Left renal pelvis (tissue), 4 donors: ENCODE data around the gene TENT5A. TPM values are rescaled to one million over a fixed set of nuclear protein-coding genes. Genes with fewer than 3 reads are reported as not detected.
"Not testable (repeated sequence)": the region's sequence is repeated elsewhere in the genome, so short reads cannot be mapped to it uniquely, and the experiment has no call there.

Experiments
- DNase-seq, 4 donors: peaks; one replicate each; pipeline ENCODE4 v3.0.0-alpha.2; 2013; ENCODE audit warnings: low read depth in 4 of 4, low spot score in 3 of 4
- polyA plus RNA-seq, 4 donors: library from polyadenylated mRNA; unstranded; fragments of 120-200 nt; gene quantifications; one replicate each; pipeline ENCODE4 v1.2.1, GENCODE V29; 2013; ENCODE audit not compliant: insufficient read length in 4 of 4

The TENT5A gene
- polyA plus RNA-seq, 4 donors, result 3.4 to 20.2 (median 6.7) TPM

GRCh38 chr6:81751388-81752083 lies 945 bp downstream of the TENT5A start:
- no peak for DNase-seq

DNA sequence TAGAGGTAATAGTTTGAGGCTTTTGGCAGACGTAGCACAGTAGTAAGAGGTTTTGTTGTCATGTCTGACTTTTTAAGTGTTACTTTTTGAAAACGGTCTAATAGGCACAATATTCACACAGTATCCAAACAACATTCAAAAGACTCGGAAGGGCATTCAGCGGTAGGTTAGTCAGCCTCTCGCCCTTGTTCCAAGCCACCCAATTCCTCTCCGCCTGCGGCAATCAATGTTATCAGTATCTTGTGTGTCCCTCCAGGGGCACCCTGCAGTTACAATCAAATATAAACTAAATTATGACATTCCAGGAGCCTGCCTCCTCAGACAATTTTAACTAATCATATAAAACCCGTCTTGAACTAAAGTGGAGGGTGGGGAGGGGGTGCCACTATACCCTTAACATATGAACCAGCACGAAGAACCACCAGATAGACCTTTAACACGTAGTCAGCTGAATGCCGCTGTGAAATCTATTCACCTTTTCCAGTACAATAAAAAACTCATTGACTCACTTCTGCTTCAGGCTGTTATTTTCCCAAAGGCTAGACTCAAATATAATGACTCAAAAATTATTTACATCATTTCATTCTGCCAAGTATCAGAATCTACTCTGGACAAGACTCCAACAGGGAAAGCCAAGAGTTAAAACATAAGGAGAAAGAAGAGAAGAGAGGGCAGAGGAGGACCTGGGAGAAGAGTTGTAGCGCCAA lies 1.6 kb downstream of the TENT5A start:
- DNase-seq, result no peak

DNA sequence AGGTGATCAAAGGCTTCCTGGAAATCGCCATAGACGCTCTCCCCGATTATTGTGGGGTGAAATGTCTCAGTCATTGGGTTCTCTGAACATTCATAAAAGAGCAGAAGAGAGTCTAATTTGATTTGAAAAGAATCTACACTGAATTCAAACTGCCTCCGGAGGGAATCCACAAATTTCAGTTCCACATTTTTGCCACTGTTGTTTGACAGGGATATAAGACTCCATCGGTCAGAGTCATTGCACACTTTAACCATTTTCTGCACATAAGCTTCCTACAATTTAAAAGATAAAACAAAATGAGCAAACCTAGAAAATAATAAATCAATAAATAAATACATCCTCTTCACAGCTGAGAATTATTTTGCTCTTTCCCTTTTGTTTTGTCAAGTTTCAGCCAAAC lies 2.3 kb downstream of the TENT5A start:
- DNase-seq, result no peak

GRCh38 chr6:81749707-81750106 lies 2.8 kb downstream of the TENT5A start:
- DNase-seq, result no peak

- no peak for DNase-seq
Observed at GRCh38 chr6:81748994-81749393, 3.5 kb downstream of the TENT5A start.

DNA sequence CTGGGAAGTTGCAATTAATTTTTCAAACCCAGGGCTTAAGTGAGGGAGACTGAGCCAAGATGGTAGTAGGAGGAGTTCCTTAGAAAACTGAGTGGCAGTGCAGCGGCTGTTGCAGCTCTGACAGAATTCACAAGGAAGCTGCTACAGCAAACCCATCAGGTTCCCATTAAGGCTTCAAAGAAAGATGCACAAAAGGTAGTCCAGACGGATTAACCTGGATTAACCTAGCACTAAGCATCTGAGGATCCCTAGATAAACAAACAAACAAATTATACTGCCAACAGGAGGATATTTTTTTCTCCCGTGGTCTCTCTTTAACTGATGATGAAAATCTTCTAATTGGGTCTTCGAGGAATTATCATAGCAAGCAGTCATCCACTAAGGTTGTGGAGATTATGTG lies 5.2 kb downstream of the TENT5A start:
- no peak for DNase-seq

- no peak for DNase-seq
Observed at GRCh38 chr6:81744131-81744530, 8.3 kb downstream of the TENT5A start.

DNA sequence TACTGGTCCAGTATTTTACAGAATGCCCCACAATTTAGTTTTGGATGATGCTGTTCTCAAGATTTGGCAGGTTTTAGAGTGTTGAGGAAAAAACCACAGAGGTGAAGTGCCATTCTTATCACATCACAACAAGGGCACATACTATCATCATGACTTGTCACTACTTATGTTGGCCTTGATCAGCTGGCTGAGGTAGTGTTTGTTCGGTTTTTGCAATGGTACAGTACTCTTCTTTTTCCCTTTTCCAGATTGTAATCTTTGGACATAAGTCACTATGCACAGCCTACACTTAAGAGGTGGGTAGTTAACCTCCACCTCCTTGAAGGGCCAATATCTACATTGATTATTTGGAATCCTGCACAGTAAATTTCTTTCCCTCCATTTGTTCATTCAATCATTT lies 8.8 kb downstream of the TENT5A start:
- no peak for DNase-seq

GRCh38 chr6:81741689-81742088 lies 10.8 kb downstream of the TENT5A start:
- DNase-seq, result no peak

GRCh38 chr6:81740591-81740990 lies 11.9 kb downstream of the TENT5A start:
- DNase-seq, result not testable (repeated sequence)

DNA sequence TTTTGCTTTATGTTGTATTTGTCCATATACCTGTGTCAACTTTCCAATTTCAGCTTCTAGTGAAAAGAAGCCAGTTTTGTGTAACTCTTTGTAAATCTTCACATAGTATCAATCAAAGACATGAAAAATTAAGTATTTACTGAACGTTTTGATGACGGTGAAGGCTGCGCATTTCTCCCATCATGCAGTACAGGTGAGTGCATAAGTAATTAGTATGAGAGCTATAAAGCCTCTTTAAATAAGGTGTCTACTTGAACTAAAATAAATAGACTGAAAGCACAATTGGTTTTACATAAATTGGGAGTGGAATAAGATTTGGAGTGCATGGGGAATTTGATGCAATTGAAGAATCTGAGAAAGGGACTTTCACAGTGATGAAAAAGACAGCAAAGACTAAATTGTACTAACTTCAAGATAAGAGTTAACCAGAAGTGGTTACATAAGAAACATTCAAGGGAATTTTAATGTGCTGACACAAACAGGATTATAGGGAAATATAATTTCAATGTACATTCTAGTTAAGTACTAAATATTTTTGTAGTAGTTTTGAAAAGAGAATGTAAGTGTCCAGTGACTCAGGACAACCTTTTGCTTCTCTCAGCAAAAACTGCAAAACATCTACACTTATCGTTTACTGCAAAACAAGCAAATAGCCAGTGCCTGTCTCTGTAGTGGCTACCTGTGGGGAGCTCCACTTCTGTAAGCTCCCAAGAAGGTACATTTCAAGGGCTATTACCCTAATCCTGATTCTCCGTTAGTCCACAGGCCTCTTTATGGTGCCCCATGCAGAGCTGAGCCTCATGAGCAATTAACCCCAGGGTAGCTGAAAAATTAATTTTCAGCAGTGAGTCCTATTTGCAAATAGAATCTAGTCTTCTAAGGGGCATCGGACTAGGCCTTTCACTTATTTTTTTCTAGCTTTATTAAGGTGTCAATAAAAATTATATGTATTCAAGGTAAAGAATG lies 13.0 kb downstream of the TENT5A start:
- no peak for DNase-seq

DNA sequence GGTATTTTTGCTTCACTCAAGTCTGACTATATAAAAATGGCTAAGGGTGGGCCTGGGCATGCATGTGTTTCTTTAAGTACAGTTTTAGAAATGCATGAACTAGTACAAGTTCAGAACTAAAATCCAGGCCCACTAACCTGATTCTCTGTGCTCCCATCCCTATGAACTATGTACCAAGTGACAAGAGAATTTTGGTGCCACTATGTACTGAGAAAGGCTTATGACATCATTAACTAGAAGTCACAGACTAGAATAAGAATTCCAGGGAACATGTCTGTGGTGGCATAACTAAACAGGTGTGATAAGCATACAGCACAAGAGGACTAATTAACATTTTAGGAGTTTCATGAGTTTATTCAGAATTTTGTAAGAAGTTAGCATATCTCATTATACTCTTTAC lies 16.1 kb downstream of the TENT5A start:
- DNase-seq, result no peak

DNA sequence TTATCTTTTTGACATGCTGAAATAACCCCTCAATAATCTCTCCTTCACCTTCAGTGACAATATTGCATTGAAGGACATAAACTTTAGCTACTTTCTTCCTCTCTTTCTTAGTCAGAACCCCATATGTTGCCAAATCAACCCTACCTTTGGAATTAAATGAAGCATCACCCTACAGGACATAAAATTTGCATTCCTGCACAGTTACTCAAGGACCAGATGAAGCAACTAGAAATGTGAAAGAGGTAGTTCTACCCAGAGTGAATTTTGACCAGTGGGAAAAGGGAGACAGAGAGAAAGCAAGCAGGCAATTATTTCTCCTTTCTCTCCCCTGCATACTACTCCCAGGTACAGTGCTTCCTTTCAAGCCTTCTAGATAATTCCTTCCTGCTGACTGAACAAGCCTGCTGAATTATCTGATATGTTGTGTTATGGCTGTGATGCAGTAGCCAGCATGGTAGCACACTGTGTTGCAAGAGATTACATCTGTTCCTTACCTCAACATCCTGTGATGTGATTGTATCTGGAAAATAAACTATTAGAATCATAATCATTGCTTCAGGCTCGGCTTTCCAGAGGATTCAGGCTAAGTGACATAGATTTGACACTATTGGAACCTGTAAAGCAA lies 16.6 kb downstream of the TENT5A start:
- DNase-seq, result no peak

DNA sequence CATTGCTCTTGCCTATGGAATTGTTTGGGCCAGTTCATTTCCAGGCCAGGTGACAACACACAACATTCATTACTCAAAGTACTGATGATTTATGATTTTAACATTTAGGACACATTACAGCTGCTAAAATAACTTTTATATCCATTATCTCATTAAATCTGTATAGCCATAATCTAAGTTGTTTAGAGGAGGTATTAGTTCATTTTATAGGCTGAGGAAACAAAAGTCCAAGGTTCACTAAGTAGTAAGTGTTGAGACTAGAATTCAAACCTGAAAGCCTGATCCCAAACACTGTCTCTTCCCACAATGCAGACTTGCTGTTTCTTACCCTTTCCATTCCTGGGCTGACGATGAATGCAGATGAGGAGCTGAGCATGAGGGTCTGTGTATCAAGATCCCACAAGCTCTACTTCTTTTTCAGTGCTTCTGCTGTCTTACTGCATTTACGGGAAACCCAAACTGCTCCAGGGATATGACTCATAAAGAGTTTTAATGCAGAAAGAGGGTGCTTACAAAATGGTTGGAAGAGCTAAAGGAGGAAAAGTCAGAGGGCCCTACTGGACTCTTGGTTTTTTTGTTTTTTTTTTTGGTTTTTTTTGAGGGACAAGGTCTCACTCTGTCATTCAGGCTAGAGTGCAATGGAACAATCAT lies 17.9 kb downstream of the TENT5A start:
- no peak for DNase-seq

GRCh38 chr6:81734081-81734480 lies 18.4 kb downstream of the TENT5A start:
- DNase-seq, result no peak

GRCh38 chr6:81731814-81732213 lies 20.7 kb downstream of the TENT5A start:
- DNase-seq, result no peak

- no peak for DNase-seq
Observed at GRCh38 chr6:81727876-81728517, 24.5 kb downstream of the TENT5A start.

DNA sequence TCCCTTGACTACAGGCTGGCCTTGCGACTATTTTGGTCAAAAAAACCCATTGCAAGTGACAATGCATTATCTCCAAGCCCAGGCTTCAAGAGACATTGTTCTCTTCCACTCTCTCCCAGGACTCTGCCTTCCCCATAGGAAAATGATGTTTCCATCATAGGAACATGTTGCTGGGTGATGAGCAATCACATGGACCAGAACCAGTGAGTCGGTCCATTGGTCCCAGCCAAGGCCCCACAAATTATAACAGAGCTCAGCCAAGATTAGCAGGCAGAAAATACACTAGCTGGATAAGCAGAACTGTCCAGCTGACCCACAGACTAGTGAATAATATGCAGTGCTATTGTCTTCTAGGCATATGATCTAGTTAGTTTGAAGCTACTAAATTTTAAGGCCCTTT lies 27.4 kb downstream of the TENT5A start:
- DNase-seq, result no peak

GRCh38 chr6:81722506-81723223 lies 29.8 kb downstream of the TENT5A start:
- DNase-seq, result no peak
